G401 (cell line): ENCODE measurements around the gene DLX2. TPM values are rescaled to one million over a fixed set of nuclear protein-coding genes. Genes with fewer than 3 reads are reported as not detected.
A peak's percentile ranks its signal among the peaks of the same experiment; 100 is the strongest.
"Not testable (repeated sequence)": the region's sequence is repeated elsewhere in the genome, so short reads cannot be mapped to it uniquely, and the experiment has no call there.

Experiments
- DNase-seq: peaks from one replicate; pipeline ENCODE4 v3.0.0-alpha.2; 2015; ENCODE audit warnings: low spot score
- in situ Hi-C: cut with HindIII; loops from 2 replicates; pipeline ENCODE4 v1.10.0; 2016; ENCODE audit warnings: low sequenced_read_pairs, mixed read lengths
- total RNA-seq: library from RNA; depleted of rRNA; stranded (reverse); fragments of >200 nt; shearing (Covaris generic); gene quantifications from 2 replicates; pipeline ENCODE4 v1.2.3, GENCODE V29; 2014

Gene DLX2
- total RNA-seq, 1 experiment from 2014 or later, result 5.3 TPM

DNA sequence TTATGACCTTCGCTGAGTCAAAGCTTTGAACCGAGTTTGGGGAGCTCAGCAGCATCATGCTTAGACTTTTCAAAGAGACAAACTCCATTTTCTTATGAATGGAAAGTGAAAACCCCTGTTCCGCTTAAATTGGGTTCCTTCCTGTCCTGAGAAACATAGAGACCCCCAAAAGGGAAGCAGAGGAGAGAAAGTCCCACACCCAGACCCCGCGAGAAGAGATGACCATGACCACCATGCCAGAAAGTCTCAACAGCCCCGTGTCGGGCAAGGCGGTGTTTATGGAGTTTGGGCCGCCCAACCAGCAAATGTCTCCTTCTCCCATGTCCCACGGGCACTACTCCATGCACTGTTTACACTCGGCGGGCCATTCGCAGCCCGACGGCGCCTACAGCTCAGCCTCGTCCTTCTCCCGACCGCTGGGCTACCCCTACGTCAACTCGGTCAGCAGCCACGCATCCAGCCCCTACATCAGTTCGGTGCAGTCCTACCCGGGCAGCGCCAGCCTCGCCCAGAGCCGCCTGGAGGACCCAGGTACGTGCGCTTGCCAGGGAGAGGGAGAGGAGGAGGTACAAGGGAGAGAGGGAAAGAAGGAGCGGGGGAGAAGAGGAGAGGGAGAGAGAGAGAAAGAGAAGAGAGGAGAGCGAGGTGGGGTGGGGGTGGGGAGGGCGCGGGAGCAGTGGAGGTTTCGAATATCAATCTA lies 17.1 kb downstream of the DLX2 start, which contains the start of gene DLX1:
TSS of gene DLX1 (plus strand) at position 48 of the 700 bp plus-strand sequence. CDS start at position 219, 171 bp downstream.
- DNase-seq, result no peak
- in situ Hi-C loops, result no loop called here

- in situ Hi-C loops, result no loop called here
Measured at GRCh38 chr2:172084645-172085459, 17.8 kb downstream of the DLX2 start.

GRCh38 chr2:172084395-172084644 lies 18.4 kb downstream of the DLX2 start:
- no peak for DNase-seq
- in situ Hi-C loops, result no loop called here

More at GRCh38 chr2:172084645-172085459, 17.8 kb downstream of the DLX2 start:
- peak; percentile 73 for DNase-seq

DNA sequence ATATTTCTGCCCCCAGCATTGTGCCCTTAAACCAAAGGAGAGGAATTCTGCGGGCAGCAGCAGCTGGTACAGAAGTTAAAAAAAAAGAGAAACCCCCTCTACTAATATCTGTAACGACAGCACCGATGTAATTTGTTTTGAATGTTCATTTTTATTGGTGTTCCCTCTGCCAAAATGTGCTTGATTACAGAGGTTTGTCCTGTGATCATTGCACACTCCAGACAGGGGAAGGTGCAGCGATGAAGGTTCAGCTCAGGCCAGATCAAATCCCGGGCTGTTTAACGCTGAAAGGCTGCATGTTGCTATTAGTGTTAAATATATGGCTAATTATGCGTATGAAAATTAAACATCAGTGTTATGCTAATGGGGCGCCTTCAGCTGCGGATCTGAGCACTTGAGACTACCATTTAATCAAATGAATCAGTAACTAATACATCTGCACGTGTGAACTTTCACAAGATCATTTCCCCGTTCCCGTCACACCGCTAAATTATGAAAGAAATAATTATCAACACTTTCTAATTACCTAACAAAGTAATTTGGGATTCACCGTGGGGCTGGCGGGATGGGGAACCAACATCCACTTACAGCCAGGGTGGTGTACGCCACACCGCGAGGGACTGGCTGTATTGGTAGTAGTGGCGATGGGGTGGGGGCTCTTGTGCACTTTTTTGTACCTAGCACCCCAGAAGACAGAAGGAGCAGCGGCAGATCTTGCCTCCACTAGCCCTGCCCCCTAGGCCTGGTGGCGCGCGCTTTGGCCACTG lies 18.9 kb downstream of the DLX2 start:
- no peak for DNase-seq
- in situ Hi-C loops, result no loop called here

DNA sequence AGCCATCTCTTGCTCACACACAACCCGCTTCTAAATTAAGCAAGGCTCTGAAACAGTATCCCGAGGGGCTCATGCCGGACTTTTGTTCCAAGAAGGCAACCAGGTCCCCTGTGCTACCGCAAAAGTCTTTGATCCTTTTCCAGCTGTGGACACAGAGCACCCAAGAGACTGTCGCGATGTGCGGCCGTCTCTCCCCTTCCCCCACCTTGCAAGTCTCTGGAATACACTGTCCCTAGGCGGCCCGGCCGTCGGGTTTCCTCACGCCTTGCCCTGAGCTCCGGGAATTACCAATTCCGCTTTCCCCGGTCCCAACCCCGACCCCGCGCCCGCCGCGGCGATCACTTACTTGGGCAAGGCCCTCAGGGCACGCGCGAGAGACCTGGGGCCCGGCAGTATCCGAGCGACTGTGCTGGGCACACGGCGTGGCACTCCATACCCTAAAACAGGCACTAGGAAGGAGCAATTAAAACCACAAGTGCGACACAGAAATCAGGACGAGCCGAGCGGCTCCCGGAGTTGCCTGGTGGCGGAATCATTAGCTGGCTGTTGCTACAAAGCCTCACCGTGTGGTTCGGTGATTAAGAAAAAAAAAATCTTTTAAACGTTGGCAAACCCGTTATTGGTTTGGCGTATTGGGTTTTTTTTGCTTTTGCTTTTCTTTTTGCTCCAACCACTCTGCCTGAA lies 19.6 kb downstream of the DLX2 start:
- DNase-seq, result no peak
- in situ Hi-C loops, result no loop called here

DNA sequence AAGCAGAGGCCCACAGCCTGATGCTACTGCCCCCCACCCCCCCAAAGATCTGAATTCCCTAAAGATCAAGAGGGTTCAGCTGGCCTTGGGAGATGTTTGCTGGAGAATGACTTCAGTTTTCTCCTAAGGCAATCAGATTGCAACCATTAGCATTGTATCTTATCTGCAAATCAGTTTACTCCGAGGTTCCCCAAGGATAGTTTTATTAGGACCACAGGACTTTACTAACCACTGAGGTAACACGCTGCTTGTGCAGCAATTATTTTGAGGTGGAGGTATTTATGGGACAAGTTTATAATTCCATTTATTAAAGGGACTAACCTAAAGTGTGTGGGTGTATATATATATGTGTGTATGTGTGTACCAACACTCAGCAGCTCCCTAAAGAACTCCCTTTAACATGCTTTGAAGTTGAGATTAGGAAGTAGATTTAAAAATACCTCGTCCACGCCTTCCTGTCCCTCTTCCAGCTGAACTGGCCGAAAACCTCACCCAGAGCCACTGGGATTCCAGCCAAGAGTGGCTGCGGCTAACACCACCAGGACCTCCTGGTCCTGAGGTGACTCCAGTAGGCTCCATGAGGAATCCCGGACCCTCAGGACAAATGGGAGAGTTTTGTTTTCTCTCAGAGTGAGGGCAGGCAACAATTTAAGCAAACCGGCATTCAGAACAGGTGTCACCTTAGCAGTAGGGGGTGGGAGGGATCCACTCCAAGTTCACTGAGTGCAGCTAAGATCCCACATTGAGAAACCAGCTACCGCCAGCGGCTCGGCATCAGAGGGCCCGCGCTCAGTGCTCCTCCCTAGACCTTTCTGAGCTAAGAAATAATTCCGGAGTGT lies 20.4 kb downstream of the DLX2 start:
- in situ Hi-C loops, result no loop called here
- DNase-seq, result no peak

GRCh38 chr2:172081221-172082022 lies 21.3 kb downstream of the DLX2 start:
- DNase-seq, result no peak
- in situ Hi-C loops, result no loop called here

GRCh38 chr2:172080641-172081220 lies 22.0 kb downstream of the DLX2 start:
- in situ Hi-C loops, result no loop called here
- no peak for DNase-seq

DNA sequence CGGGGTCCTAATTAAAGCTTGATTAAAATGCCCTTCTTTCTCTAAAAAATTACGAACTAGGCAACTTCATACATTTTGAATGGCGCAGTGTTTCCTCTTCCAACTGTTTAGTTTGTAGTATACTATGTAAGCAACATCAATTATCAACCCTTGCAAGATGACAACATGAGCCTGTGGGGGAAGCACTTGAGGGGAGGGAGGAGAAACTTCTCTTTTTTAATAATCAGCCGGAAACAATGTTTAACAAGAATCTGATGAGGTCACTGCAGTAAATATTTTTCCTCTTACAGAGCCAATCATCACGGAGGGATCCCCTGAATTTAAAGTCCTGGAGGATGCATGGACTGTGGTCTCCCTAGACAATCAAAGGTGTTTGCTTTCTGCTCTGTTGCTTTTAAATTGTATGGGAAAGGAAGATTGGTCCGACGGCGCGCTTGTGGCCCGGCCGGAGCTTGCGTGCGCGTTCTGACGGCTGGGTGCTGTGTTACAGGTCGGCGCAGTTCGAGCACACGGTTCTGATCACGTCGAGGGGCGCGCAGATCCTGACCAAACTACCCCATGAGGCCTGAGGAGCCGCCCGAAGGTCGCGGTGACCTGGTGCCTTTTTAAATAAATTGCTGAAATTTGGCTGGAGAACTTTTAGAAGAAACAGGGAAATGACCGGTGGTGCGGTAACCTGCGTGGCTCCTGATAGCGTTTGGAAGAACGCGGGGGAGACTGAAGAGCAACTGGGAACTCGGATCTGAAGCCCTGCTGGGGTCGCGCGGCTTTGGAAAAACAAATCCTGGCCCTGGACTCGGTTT lies 22.7 kb downstream of the DLX2 start:
- in situ Hi-C loops, result no loop called here
- peak; percentile 45 for DNase-seq

DNA sequence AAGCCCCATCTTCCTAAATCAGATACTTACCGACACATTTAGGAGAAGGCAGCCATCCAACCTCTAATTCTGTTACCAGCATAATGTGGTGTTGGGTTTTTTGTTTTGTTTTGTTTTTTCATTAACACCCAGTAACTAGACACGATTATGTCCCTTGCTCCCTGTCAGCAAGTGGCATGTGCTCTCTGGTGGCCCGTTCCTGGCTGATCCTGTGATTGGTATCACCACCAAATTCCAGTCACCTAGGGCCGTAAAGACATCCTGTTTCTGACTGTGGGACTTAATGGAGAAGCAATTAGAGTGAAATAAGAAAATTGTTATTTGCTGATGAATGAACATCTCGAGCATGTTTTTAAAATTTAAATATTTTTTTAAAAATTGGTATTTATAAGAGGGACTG lies 23.3 kb downstream of the DLX2 start:
- DNase-seq, result no peak
- in situ Hi-C loops, result no loop called here

- no peak for DNase-seq
- in situ Hi-C loops, result no loop called here
Measured at GRCh38 chr2:172074254-172074653, 28.4 kb downstream of the DLX2 start.

DNA sequence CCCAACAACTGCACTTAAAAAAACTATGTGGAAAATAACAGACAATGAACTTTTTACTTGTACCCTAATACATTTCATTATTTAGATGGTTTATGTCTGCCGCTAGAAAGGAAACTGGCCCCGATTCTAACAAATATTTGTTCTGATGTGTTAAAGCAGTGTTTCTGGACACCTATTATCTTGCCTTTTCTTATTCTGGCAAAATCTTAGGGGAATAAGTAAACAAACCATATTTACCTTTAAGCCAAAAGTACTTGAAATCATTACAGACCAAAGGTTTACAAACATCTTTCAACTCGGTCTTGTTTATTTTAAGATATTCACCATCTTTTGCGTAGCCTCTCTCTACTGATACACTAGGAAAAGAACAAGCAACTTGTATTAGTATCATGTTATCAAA lies 29.2 kb downstream of the DLX2 start:
- in situ Hi-C loops, result no loop called here
- no peak for DNase-seq

- in situ Hi-C loops, result no loop called here
- DNase-seq, result no peak
Measured at GRCh38 chr2:172072706-172073105, 30.0 kb downstream of the DLX2 start.

- in situ Hi-C loops, result no loop called here
- DNase-seq, result no peak
Measured at GRCh38 chr2:172072303-172072702, 30.4 kb downstream of the DLX2 start.

DNA sequence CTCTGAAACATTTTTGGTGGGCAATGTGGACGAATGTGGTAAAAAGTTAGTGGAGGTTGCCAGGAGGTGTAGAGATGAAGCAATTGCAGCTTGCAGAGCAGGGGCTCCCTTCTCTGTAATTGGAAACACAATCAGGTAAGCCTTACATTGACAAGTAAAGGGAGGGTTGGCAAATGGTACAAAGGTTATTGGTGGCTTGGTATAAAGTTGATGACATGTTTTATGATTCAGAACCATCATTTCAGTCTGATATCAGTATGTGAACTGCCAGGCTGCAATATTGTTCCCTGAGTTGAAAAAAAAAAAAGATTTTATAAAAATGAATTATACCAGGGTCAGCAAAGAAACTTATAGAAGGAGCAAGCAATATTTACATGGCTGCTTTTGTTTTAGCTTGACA lies 31.8 kb downstream of the DLX2 start:
- DNase-seq, result no peak

DNA sequence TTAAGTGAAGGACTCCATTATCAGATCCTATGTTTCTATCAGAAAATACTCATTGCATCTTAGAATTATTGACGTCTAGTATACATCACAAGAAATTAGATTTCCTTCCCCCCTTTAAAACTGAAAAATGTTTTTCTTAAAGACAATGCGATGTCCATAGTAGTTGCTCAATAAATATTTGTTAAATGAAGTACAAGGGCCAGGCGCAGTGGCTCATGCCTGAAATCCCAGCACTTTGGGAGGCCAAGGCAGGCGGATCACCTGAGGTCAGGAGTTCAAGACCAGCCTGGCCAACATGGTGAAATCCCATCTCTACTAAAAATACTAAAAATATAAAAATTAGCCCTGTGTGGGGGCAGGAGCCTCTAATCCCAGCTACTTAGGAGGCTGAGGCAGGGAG lies 34.8 kb downstream of the DLX2 start:
- in situ Hi-C loops, result not testable (repeated sequence)

More for the DNA sequence above, 31.8 kb downstream of the DLX2 start:
- in situ Hi-C loops, result no loop called here

DNA sequence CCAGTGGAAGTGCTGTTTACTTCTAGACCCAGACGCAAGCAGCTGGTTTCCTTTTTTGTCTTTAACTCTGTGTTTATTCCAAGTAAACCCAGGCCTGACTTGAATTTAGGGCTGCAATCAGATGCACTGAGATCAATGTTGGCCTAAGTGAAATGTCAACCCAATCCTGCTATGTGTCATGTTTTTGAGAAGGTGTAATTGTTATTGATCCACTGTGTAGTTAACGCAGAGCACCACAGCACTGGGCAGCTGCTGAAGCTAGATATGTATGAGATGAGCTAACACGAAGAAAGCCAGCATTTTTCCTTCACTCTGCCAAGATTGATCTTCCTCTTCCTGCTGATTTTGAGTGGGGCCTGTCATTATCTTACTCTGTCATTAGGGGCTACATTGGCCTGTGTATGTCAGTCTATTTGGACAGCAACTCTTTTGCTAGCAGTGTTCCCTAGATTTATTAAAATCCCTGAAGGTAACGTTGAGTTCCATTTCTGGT lies 36.3 kb downstream of the DLX2 start:
- in situ Hi-C loops, result no loop called here
- DNase-seq, result no peak

More for the DNA sequence above, 34.8 kb downstream of the DLX2 start:
- not testable (repeated sequence) for DNase-seq
